ENCODE results near the gene FOXK2.

DNA sequence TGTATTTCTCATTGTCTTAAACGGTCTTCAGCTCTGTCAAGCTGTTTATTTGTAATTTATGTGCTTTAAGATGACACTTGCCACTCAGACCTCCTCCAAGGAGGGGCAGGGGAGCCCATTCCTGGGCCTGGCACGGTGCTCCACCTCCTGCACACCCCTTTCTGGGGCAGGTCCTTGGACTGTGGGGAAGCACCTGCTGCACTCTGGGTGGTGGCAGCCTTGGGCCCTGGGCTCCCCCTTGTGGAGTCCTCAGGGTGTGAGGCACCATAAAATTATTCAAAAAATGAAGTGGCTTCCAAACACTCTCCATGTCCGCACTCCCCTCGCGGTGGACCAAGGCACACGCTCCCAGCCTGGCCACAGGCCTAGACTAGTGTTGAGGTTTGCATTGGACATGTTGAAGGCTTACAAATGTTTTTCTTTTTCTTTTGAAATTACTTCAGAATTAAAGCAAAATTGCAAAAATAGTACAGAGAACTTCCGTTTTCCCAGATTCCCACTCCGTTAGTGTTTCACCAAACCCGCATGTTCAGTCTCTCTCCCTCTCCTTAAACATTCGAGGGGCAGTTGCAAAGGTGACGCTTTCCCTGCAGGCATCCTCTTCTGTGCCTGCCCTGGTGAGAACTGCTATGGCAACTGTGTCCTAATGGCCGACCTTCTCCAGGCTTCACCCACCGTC is 32.4 kb downstream of the FOXK2 start:
- TF ChIP-seq RARB (CRISPR knock-in tag; IDR thresholded peaks at IDR 0.05) (no peak), POU6F1 (CRISPR knock-in tag; IDR thresholded peaks at IDR 0.05; ENCODE audit: borderline replicate concordance, low read depth) (no peak), BACH2 (CRISPR knock-in tag; IDR thresholded peaks at IDR 0.05; ENCODE audit: borderline replicate concordance) (no peak), ZFP30 (CRISPR knock-in tag; IDR thresholded peaks at IDR 0.05) (no peak), OSR1 (CRISPR knock-in tag; IDR thresholded peaks at IDR 0.05) (no peak), GLIS3 (CRISPR knock-in tag; IDR thresholded peaks at IDR 0.05) (no peak), CSDC2 (CRISPR knock-in tag; IDR thresholded peaks at IDR 0.05) (no peak), PATZ1 (CRISPR knock-in tag; IDR thresholded peaks at IDR 0.05; ENCODE audit: borderline replicate concordance) (no peak), ISL1 (CRISPR knock-in tag; IDR thresholded peaks at IDR 0.05) (no peak), ZFP3 (CRISPR knock-in tag; IDR thresholded peaks at IDR 0.05) (no peak)
- TF ChIP-seq, protein P1, sequence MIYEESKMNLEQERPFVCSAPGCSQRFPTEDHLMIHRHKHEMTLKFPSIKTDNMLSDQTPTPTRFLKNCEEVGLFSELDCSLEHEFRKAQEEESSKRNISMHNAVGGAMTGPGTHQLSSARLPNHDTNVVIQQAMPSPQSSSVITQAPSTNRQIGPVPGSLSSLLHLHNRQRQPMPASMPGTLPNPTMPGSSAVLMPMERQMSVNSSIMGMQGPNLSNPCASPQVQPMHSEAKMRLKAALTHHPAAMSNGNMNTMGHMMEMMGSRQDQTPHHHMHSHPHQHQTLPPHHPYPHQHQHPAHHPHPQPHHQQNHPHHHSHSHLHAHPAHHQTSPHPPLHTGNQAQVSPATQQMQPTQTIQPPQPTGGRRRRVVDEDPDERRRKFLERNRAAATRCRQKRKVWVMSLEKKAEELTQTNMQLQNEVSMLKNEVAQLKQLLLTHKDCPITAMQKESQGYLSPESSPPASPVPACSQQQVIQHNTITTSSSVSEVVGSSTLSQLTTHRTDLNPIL (CRISPR knock-in tag; IDR thresholded peaks at IDR 0.05; ENCODE audit: low read depth): no peak

Measured in SK-N-SH treated with all-trans-retinoic acid at 6 μM for 48 hours (cell line).